Measurements from ENCODE around the gene MCCC2.

- no peak for TF ChIP-seq CTCF (conservative IDR thresholded peaks at IDR 0.05; ENCODE audit: low read depth, low read length)
- no peak for TF ChIP-seq EZH2 (IDR thresholded peaks at IDR 0.05; ENCODE audit: borderline replicate concordance, low read depth, low read length, poor library complexity, severe bottlenecking)
These were observed 116.8 kb downstream of the MCCC2 start for GRCh38 chr5:71703941-71704340.

Measured in A673 (cell line).